Neural crest cell (in vitro differentiated cells): ENCODE measurements around the gene GNPTAB. TPM values are rescaled to one million over a fixed set of nuclear protein-coding genes. Genes with fewer than 3 reads are reported as not detected.

Experiments
- DNase-seq: peaks from one replicate; pipeline ENCODE4 v3.0.0; 2021; ENCODE audit warnings: low read depth, mixed read lengths, low spot score
- H3K27ac Mint-ChIP-seq: one replicate; pipeline ENCODE4 v1.8.0; 2021; ENCODE audit warnings: mild to moderate bottlenecking, mixed read lengths; ENCODE audit not compliant: unreplicated experiment
- H3K27me3 Mint-ChIP-seq: 2 replicates; pipeline ENCODE4 v1.8.0; 2021; ENCODE audit warnings: low read depth, mild to moderate bottlenecking, mixed read lengths
- H3K36me3 Mint-ChIP-seq: 2 replicates; pipeline ENCODE4 v1.8.0; 2021; ENCODE audit warnings: low read depth, mild to moderate bottlenecking, mixed read lengths
- H3K4me1 Mint-ChIP-seq: 2 replicates; pipeline ENCODE4 v1.8.0; 2021; ENCODE audit warnings: mixed read lengths
- H3K4me3 Mint-ChIP-seq: one replicate; pipeline ENCODE4 v1.8.0; 2021; ENCODE audit warnings: mild to moderate bottlenecking, mixed read lengths
- H3K9me3 Mint-ChIP-seq: 2 replicates; pipeline ENCODE4 v1.8.0; 2021; ENCODE audit warnings: mixed read lengths
- total RNA-seq: library from RNA; stranded (reverse); gene quantifications from 2 replicates; pipeline ENCODE4 v1.2.1, GENCODE V29; 2021
- TF ChIP-seq, protein P1 (sequence below): fragments of 200-600 bp; sonication (generic); conservative IDR thresholded peaks from 2 replicates; pipeline ENCODE4 v1.5.0; 2021; ENCODE audit warnings: antibody characterized with exemption, mild to moderate bottlenecking

Gene GNPTAB
- total RNA-seq, 1 donor from 2014 or later = 11.0 TPM

DNA sequence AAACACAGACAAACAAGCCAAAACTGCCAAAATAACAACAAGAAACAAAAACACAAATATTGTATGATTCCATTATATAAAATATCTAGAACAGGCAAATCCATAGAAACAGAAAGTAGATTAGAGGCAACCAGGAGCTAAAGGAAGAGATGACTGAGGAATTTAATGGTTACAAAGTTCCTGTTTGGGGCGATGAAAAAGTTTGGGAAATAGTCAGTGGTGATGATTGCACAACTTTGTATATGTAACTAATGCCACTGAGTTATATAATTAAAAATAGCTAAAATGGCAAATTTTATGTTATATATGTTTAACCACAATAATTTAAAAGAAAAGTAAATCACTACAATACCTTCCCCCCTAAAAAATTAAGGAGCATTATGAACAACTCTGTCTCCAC, 24.5 kb downstream of the GNPTAB start:
- DNase-seq = no peak
- Mint-ChIP-seq H3K4me1 (no peaks in the 10 kb centered on the region), H3K9me3 (no peaks in the 10 kb centered on the region), H3K27ac (no peak overlapping the region), H3K27me3 (no peaks in the 10 kb centered on the region), H3K4me3 (no peak overlapping the region), H3K36me3 (no peaks in the 10 kb centered on the region)
- TF ChIP-seq, protein P1, sequence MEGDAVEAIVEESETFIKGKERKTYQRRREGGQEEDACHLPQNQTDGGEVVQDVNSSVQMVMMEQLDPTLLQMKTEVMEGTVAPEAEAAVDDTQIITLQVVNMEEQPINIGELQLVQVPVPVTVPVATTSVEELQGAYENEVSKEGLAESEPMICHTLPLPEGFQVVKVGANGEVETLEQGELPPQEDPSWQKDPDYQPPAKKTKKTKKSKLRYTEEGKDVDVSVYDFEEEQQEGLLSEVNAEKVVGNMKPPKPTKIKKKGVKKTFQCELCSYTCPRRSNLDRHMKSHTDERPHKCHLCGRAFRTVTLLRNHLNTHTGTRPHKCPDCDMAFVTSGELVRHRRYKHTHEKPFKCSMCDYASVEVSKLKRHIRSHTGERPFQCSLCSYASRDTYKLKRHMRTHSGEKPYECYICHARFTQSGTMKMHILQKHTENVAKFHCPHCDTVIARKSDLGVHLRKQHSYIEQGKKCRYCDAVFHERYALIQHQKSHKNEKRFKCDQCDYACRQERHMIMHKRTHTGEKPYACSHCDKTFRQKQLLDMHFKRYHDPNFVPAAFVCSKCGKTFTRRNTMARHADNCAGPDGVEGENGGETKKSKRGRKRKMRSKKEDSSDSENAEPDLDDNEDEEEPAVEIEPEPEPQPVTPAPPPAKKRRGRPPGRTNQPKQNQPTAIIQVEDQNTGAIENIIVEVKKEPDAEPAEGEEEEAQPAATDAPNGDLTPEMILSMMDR = no peak

DNA sequence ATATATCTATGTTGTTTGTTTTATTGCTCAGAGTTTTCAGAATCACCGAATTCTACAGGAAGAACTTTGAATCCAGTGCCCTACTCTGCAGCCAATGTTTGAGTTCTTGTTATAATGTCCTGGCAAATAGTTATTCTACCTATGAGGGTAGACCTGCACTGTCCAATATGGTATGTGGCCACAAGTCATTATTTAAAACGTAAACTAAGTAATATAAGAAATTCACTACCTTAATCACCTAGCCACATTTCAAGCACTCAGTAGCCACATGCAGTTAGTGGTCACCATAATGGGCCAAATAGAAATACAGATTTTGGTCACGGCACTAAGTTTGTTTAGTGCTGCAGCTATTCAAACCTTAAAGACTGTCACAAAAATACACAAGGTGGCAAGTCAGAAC, 26.4 kb downstream of the GNPTAB start:
- Mint-ChIP-seq H3K36me3 (no peaks in the 10 kb centered on the region), H3K27me3 (no peaks in the 10 kb centered on the region), H3K4me1 (no peaks in the 10 kb centered on the region), H3K27ac (no peak overlapping the region), H3K9me3 (no peaks in the 10 kb centered on the region), H3K4me3 (no peak overlapping the region)
- TF ChIP-seq, protein P1 = no peak
- no peak for DNase-seq

DNA sequence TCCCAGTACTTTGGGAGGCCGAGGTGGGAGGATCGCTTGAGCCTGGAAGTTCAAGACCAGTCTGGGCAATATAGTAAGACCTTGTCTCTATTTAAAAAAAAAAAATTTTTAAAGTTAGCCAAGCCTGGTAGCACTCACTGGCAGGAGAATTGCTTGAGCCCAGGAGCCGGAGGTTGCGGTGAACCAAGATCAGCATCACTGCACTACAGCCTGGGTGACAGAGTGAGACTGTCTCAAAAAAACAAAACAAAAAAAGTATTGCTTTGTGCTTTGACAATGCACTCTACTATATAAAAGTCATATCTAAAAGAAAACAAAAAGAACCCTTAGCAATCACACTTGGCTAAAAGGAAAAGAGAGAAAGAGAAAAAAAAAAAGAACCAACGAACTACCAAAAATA, 26.8 kb downstream of the GNPTAB start:
- no peaks in the 10 kb centered on the region for H3K27me3 Mint-ChIP-seq
- H3K4me1 Mint-ChIP-seq = no peaks in the 10 kb centered on the region
- no peak for DNase-seq
- no peak overlapping the region for H3K27ac Mint-ChIP-seq
- H3K36me3 Mint-ChIP-seq = no peaks in the 10 kb centered on the region
- TF ChIP-seq, protein P1 = no peak
- H3K9me3 Mint-ChIP-seq = no peaks in the 10 kb centered on the region
- H3K4me3 Mint-ChIP-seq = no peak overlapping the region

DNA sequence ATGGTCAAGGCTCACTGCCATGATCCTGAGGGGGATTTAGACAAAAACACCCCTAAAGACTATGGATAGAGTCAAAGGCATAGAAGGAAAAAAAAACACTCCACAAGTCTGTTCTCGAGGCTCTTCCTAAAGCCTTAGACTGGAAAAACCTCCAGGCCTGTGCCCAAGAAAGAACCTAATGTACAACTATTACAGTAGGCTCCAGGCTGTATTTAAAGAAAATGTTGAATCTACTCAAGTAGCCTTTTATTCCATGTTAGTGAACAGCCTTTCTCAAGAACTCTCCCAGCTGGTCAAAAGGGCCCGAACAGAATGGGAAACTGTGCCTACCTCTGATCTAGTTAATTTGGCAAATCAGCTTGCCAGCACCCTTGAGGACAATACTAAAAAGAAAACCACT, 28.3 kb downstream of the GNPTAB start:
- H3K4me3 Mint-ChIP-seq = no peak overlapping the region
- H3K27me3 Mint-ChIP-seq = no peaks in the 10 kb centered on the region
- no peaks in the 10 kb centered on the region for H3K36me3 Mint-ChIP-seq
- no peaks in the 10 kb centered on the region for H3K9me3 Mint-ChIP-seq
- DNase-seq = no peak
- H3K4me1 Mint-ChIP-seq = no peaks in the 10 kb centered on the region
- H3K27ac Mint-ChIP-seq = no peak overlapping the region
- TF ChIP-seq, protein P1 = no peak

DNA sequence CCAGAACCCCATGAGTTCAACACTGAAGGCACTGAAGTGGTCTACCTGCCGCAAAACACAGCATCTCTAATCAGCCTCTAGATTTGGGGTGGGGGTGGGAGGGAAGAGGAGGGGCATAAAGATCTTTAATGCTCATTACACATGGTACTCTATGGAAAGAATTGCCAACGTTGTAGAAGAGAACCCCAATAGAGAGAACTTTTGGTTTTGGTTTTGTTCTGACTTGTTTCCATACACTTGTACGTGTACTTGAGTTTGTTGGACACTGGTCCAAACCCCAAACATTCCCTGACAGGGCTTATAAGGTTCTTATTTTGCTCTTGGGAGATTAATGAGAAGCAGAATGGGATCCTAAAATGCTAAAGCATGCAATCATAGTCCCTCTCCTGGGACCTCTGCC, 31.0 kb downstream of the GNPTAB start:
- DNase-seq = no peak
- TF ChIP-seq, protein P1 = no peak
- H3K27me3 Mint-ChIP-seq = no peaks in the 10 kb centered on the region

DNA sequence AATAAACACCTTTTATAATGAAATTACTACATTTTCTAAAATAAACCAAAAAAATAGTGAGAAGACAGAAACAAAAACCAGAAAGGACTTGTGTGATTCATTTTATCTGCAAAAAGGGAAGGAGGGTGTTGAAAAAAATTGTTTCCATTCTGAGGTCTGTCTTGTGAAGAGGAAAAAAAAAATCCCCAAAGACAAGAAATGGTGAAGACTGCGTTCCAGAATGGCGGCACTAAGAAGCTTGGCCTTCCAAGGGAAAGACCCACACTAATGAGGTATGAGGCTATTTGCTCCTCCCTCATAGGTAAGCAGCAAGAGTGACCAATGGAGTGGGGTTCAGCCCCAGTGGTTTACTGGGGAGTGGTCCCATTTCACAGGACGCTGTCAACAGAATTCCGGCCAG, 35.0 kb downstream of the GNPTAB start:
- no peak overlapping the region for H3K27ac Mint-ChIP-seq

More for the DNA sequence above, 31.0 kb downstream of the GNPTAB start:
- no peak overlapping the region for H3K27ac Mint-ChIP-seq
- H3K4me3 Mint-ChIP-seq = no peak overlapping the region
- no peaks in the 10 kb centered on the region for H3K4me1 Mint-ChIP-seq
- H3K9me3 Mint-ChIP-seq = no peaks in the 10 kb centered on the region
- no peaks in the 10 kb centered on the region for H3K36me3 Mint-ChIP-seq

More for the DNA sequence above, 35.0 kb downstream of the GNPTAB start:
- H3K9me3 Mint-ChIP-seq = no peaks in the 10 kb centered on the region
- no peak overlapping the region for H3K4me3 Mint-ChIP-seq
- H3K4me1 Mint-ChIP-seq = no peaks in the 10 kb centered on the region
- no peaks in the 10 kb centered on the region for H3K27me3 Mint-ChIP-seq
- no peak for DNase-seq
- no peaks in the 10 kb centered on the region for H3K36me3 Mint-ChIP-seq
- TF ChIP-seq, protein P1 = no peak
